Uterus (tissue), 2 donors: ENCODE measurements around the gene CD22.

ENCODE experiments used
- CTCF ChIP-seq, 4 experiments: fragments of 200-600 bp in 2 of 4; fragments of 450-650 bp in 2 of 4; sonication (generic) in 2 of 4; IDR thresholded peaks; one replicate each; pipeline ENCODE4 v1.5.1; 2016 to 2019; ENCODE audit warnings: antibody characterized with exemption in 4 of 4, mild to moderate bottlenecking in 2 of 4, moderate library complexity in 1 of 4
- POLR2A ChIP-seq, 2 donors: fragments of 450-650 bp; IDR thresholded peaks; one replicate each; pipeline ENCODE4 v1.6.1; 2016; ENCODE audit warnings: antibody characterized with exemption in 2 of 2, mild to moderate bottlenecking in 1 of 2, moderate library complexity in 1 of 2

GRCh38 chr19:35301961-35302360 is 27.0 kb upstream of the CD22 start:
- TF ChIP-seq CTCF (IDR thresholded peaks at IDR 0.05) (no peak), POLR2A (IDR thresholded peaks at IDR 0.05) (no peak)
